Cortex of kidney (tissue), 1 donor: Measurements from ENCODE around the gene PSAT1.

Experiments used
- DNase-seq: peaks from one replicate; lab custom pipeline; 2025; lab: John Stamatoyannopoulos, UW

PSAT1 gene

GRCh38 chr9:78316166-78316892 lies 19.4 kb downstream of the PSAT1 start:
- no peak for DNase-seq

GRCh38 chr9:78319197-78320029 lies 22.5 kb downstream of the PSAT1 start:
- no peak for DNase-seq

GRCh38 chr9:78320030-78320693 lies 23.2 kb downstream of the PSAT1 start:
- DNase-seq: no peak

- no peak for DNase-seq
Measured at GRCh38 chr9:78320875-78321496, 24.1 kb downstream of the PSAT1 start.

GRCh38 chr9:78321505-78321904 lies 24.6 kb downstream of the PSAT1 start:
- no peak for DNase-seq

GRCh38 chr9:78324068-78324650 lies 27.2 kb downstream of the PSAT1 start:
- DNase-seq: no peak

- DNase-seq: no peak
Measured at GRCh38 chr9:78324682-78325081, 27.8 kb downstream of the PSAT1 start.

GRCh38 chr9:78325343-78325742 lies 28.4 kb downstream of the PSAT1 start:
- no peak for DNase-seq

- DNase-seq: no peak
Measured at GRCh38 chr9:78325846-78326360, 29.0 kb downstream of the PSAT1 start.

- no peak for DNase-seq
Measured at GRCh38 chr9:78326564-78326963, 29.6 kb downstream of the PSAT1 start.

- DNase-seq: no peak
Measured at GRCh38 chr9:78332381-78332780, 35.5 kb downstream of the PSAT1 start.

- no peak for DNase-seq
Measured at GRCh38 chr9:78348848-78349247, 51.9 kb downstream of the PSAT1 start.

- DNase-seq: no peak
Measured at GRCh38 chr9:78351816-78352215, 54.9 kb downstream of the PSAT1 start.

- DNase-seq: no peak
Measured at GRCh38 chr9:78354324-78354973, 57.5 kb downstream of the PSAT1 start.

GRCh38 chr9:78354989-78355388 lies 58.1 kb downstream of the PSAT1 start:
- DNase-seq: no peak

- DNase-seq: no peak
Measured at GRCh38 chr9:78356634-78357033, 59.7 kb downstream of the PSAT1 start.

GRCh38 chr9:78357165-78357873 lies 60.4 kb downstream of the PSAT1 start:
- DNase-seq: no peak

GRCh38 chr9:78358329-78359051 lies 61.6 kb downstream of the PSAT1 start:
- no peak for DNase-seq

- DNase-seq: no peak
Measured at GRCh38 chr9:78363221-78363620, 66.3 kb downstream of the PSAT1 start.
